Measurements from ENCODE around the gene TSPAN11.
"Not testable (repeated sequence)": the region's sequence is repeated elsewhere in the genome, so short reads cannot be mapped to it uniquely, and the experiment has no call there.

The TSPAN11 gene

GRCh38 chr12:30926243-30927221 is at the start of gene TSPAN11:
TSPAN11 (plus strand) TSS chr12:30926748; CDS start chr12:30953992, 27,244 bp downstream.
- DNase-seq: peak in 34 of 56 donors; percentile 8 to 67 (median 24)

GRCh38 chr12:30877105-30877875 is 49.3 kb upstream of the TSPAN11 start:
- DNase-seq: peak in 1 of 56 donors; percentile 5

GRCh38 chr12:30878024-30878423 is 48.5 kb upstream of the TSPAN11 start:
- no peak for DNase-seq

- no peak for DNase-seq
These were observed 46.5 kb upstream of the TSPAN11 start for GRCh38 chr12:30880061-30880460.

- no peak for DNase-seq
These were observed 45.7 kb upstream of the TSPAN11 start for GRCh38 chr12:30880813-30881212.

- DNase-seq: no peak
These were observed 43.8 kb upstream of the TSPAN11 start for GRCh38 chr12:30882706-30883105.

- no peak for DNase-seq
These were observed 41.7 kb upstream of the TSPAN11 start for GRCh38 chr12:30884799-30885198.

- no peak for DNase-seq
These were observed 41.2 kb upstream of the TSPAN11 start for GRCh38 chr12:30885321-30885720.

- DNase-seq: no peak
These were observed 39.3 kb upstream of the TSPAN11 start for GRCh38 chr12:30887226-30887625.

- DNase-seq: no peak
These were observed 38.3 kb upstream of the TSPAN11 start for GRCh38 chr12:30888241-30888640.

- DNase-seq: not testable (repeated sequence)
These were observed 32.0 kb upstream of the TSPAN11 start for GRCh38 chr12:30894531-30894930.

- DNase-seq: peak in 5 of 56 donors; percentile 4 to 69 (median 9)
These were observed 30.1 kb upstream of the TSPAN11 start for GRCh38 chr12:30896461-30896860.

GRCh38 chr12:30898846-30899245 is 27.7 kb upstream of the TSPAN11 start:
- DNase-seq: no peak

- no peak for DNase-seq
These were observed 26.2 kb upstream of the TSPAN11 start for GRCh38 chr12:30900351-30900750.

GRCh38 chr12:30902001-30902400 is 24.5 kb upstream of the TSPAN11 start:
- no peak for DNase-seq

- DNase-seq: no peak
These were observed 24.0 kb upstream of the TSPAN11 start for GRCh38 chr12:30902596-30902995.

GRCh38 chr12:30905463-30906009 is 21.0 kb upstream of the TSPAN11 start:
- no peak for DNase-seq

GRCh38 chr12:30908076-30908721 is 18.3 kb upstream of the TSPAN11 start:
- no peak for DNase-seq

GRCh38 chr12:30908722-30909348 is 17.7 kb upstream of the TSPAN11 start:
- no peak for DNase-seq

- DNase-seq: no peak
These were observed 17.1 kb upstream of the TSPAN11 start for GRCh38 chr12:30909349-30910037.
